ENCODE results near the gene NMD3. TPM values are rescaled to one million over a fixed set of nuclear protein-coding genes. Genes with fewer than 3 reads are reported as not detected.
A peak's percentile ranks its signal among the peaks of the same experiment; 100 is the strongest.

The NMD3 gene
- total and polyA plus RNA-seq, 2 of the 13 experiments (the other 11 are each of a cell fraction or from before 2014, with no cell fraction given) = 44.2 to 55.2 TPM

- TF ChIP-seq, protein P1, sequence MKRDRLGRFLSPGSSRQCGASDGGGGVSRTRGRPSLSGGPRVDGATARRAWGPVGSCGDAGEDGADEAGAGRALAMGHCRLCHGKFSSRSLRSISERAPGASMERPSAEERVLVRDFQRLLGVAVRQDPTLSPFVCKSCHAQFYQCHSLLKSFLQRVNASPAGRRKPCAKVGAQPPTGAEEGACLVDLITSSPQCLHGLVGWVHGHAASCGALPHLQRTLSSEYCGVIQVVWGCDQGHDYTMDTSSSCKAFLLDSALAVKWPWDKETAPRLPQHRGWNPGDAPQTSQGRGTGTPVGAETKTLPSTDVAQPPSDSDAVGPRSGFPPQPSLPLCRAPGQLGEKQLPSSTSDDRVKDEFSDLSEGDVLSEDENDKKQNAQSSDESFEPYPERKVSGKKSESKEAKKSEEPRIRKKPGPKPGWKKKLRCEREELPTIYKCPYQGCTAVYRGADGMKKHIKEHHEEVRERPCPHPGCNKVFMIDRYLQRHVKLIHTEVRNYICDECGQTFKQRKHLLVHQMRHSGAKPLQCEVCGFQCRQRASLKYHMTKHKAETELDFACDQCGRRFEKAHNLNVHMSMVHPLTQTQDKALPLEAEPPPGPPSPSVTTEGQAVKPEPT (CRISPR knock-in tag; IDR thresholded peaks at IDR 0.05; ENCODE audit: low read depth) = no peak
- no peak for TF ChIP-seq ZNF609 (CRISPR knock-in tag; IDR thresholded peaks at IDR 0.05; ENCODE audit: borderline replicate concordance)
- no peak for TF ChIP-seq ZNF558 (CRISPR knock-in tag; IDR thresholded peaks at IDR 0.05; ENCODE audit: borderline replicate concordance)
- no peak for TF ChIP-seq DMAP1 (CRISPR knock-in tag; IDR thresholded peaks at IDR 0.05)
- 0 out of 2 replicates have a peak, but pooled peaks have one; percentile 8 for TF ChIP-seq SMC3 (IDR thresholded peaks at IDR 0.05; ENCODE audit: low read length)
- TF ChIP-seq RFXANK (CRISPR knock-in tag; IDR thresholded peaks at IDR 0.05) = no peak
- no peak for TF ChIP-seq ZBTB26 (CRISPR knock-in tag; IDR thresholded peaks at IDR 0.05; ENCODE audit: borderline replicate concordance)
- TF ChIP-seq ZKSCAN1 (IDR thresholded peaks at IDR 0.05; ENCODE audit: low read length) = no peak
- TF ChIP-seq GATAD2A (CRISPR knock-in tag; IDR thresholded peaks at IDR 0.05) = peak; percentile 10; the same call in 1 of the 2 replicates
- no peak for TF ChIP-seq DNMT1 (CRISPR knock-in tag; IDR thresholded peaks at IDR 0.05)
- no peak for TF ChIP-seq ZBTB3 (CRISPR knock-in tag; IDR thresholded peaks at IDR 0.05; ENCODE audit: borderline replicate concordance, low read depth)
- peak; percentile 44 for TF ChIP-seq FOXA3 (CRISPR knock-in tag; IDR thresholded peaks at IDR 0.05)
- no peak for TF ChIP-seq NPAS2 (CRISPR knock-in tag; IDR thresholded peaks at IDR 0.05; ENCODE audit: borderline replicate concordance)
- TF ChIP-seq FOSL1 (CRISPR knock-in tag; IDR thresholded peaks at IDR 0.05; ENCODE audit: borderline replicate concordance) = peak; percentile 50; the same call in 1 of the 2 replicates
- TF ChIP-seq, protein P2, sequence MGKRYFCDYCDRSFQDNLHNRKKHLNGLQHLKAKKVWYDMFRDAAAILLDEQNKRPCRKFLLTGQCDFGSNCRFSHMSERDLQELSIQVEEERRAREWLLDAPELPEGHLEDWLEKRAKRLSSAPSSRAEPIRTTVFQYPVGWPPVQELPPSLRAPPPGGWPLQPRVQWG (CRISPR knock-in tag; IDR thresholded peaks at IDR 0.05; ENCODE audit: borderline replicate concordance, low read depth) = no peak
- TF ChIP-seq ZFY (CRISPR knock-in tag; IDR thresholded peaks at IDR 0.05) = no peak
- TF ChIP-seq ELF1 (CRISPR knock-in tag; IDR thresholded peaks at IDR 0.05) = no peak
- TF ChIP-seq, protein P3, sequence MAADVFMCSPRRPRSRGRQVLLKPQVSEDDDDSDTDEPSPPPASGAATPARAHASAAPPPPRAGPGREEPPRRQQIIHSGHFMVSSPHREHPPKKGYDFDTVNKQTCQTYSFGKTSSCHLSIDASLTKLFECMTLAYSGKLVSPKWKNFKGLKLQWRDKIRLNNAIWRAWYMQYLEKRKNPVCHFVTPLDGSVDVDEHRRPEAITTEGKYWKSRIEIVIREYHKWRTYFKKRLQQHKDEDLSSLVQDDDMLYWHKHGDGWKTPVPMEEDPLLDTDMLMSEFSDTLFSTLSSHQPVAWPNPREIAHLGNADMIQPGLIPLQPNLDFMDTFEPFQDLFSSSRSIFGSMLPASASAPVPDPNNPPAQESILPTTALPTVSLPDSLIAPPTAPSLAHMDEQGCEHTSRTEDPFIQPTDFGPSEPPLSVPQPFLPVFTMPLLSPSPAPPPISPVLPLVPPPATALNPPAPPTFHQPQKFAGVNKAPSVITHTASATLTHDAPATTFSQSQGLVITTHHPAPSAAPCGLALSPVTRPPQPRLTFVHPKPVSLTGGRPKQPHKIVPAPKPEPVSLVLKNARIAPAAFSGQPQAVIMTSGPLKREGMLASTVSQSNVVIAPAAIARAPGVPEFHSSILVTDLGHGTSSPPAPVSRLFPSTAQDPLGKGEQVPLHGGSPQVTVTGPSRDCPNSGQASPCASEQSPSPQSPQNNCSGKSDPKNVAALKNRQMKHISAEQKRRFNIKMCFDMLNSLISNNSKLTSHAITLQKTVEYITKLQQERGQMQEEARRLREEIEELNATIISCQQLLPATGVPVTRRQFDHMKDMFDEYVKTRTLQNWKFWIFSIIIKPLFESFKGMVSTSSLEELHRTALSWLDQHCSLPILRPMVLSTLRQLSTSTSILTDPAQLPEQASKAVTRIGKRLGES (CRISPR knock-in tag; IDR thresholded peaks at IDR 0.05; ENCODE audit: borderline replicate concordance) = no peak
- TF ChIP-seq NFKB2 (CRISPR knock-in tag; IDR thresholded peaks at IDR 0.05; ENCODE audit: borderline replicate concordance) = no peak
- TF ChIP-seq ZNF557 (CRISPR knock-in tag; IDR thresholded peaks at IDR 0.05) = no peak
Observed at GRCh38 chr3:161217496-161217895, 3.6 kb upstream of the NMD3 start (continued).
